NCI-H1930 (cell line): ENCODE results near the gene USP17L12.
"Not testable (repeated sequence)": the region's sequence is repeated elsewhere in the genome, so short reads cannot be mapped to it uniquely, and the experiment has no call there.

Source experiments
- DNase-seq, 2 experiments: peaks; one replicate each; lab custom pipeline; 2025; lab: John Stamatoyannopoulos, UW

Gene USP17L12, protein sequence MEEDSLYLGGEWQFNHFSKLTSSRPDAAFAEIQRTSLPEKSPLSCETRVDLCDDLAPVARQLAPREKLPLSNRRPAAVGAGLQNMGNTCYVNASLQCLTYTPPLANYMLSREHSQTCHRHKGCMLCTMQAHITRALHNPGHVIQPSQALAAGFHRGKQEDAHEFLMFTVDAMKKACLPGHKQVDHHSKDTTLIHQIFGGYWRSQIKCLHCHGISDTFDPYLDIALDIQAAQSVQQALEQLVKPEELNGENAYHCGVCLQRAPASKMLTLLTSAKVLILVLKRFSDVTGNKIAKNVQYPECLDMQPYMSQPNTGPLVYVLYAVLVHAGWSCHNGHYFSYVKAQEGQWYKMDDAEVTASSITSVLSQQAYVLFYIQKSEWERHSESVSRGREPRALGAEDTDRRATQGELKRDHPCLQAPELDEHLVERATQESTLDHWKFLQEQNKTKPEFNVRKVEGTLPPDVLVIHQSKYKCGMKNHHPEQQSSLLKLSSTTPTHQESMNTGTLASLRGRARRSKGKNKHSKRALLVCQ

DNA sequence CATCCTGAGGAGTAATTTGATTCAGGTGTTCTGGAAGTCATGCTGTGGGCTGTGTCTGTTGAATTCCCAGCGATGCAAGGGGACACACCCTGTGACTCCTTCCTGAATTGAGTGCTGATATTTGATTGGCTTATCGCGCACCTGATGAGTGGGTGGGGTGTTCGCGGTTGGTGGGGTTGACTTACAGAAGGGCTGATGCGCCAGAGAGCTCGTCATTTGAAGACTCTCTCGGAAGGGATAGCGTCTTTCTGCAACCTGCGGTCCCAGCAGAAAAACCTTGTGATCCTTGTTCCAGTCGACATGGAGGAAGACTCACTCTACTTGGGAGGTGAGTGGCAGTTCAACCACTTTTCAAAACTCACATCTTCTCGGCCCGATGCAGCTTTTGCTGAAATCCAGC, at the start of gene USP17L12:
Gene USP17L12, plus strand, starts transcription at position 301 of the 400 bp plus-strand sequence. Its CDS starts 0 bp downstream, at position 301.
- DNase-seq, result not testable (repeated sequence)

DNA sequence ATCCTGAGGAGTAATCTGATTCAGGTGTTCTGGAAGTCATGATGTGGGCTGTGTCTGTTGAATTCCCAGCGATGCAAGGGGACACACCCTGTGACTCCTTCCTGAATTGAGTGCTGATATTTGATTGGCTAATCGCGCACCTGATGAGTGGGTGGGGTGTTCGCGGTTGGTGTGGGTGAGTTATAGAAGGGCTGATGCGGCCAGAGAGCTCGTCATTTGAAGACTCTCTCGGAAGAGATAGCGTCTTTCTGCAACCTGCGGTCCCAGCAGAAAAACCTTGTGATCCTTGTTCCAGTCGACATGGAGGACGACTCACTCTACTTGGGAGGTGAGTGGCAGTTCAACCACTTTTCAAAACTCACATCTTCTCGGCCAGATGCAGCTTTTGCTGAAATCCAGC, 9.6 kb upstream of the USP17L12 start, which contains the start of gene USP17L10:
Gene USP17L10, plus strand, starts transcription at position 301 of the 400 bp plus-strand sequence. Its CDS starts 0 bp downstream, at position 301.
- not testable (repeated sequence) for DNase-seq

GRCh38 chr4:9214701-9215100, 5.3 kb upstream of the USP17L12 start:
- DNase-seq, result not testable (repeated sequence)

DNA sequence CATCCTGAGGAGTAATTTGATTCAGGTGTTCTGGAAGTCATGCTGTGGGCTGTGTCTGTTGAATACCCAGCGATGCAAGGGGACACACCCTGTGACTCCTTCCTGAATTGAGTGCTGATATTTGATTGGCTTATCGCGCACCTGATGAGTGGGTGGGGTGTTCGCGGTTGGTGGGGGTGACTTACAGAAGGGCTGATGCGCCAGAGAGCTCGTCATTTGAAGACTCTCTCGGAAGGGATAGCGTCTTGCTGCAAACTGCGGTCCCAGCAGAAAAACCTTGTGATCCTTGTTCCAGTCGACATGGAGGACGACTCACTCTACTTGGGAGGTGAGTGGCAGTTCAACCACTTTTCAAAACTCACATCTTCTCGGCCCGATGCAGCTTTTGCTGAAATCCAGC, 4.8 kb upstream of the USP17L12 start, which contains the start of gene USP17L11:
Gene USP17L11, plus strand, starts transcription at position 301 of the 400 bp plus-strand sequence. Its CDS starts 0 bp downstream, at position 301.
- DNase-seq, result not testable (repeated sequence)

- not testable (repeated sequence) for DNase-seq
Observed at GRCh38 chr4:9224596-9224995, 4.6 kb downstream of the USP17L12 start, which contains the start of gene USP17L13. Gene USP17L13 (plus strand): TSS chr4:9224896. CDS start chr4:9224896, 0 bp downstream.

DNA sequence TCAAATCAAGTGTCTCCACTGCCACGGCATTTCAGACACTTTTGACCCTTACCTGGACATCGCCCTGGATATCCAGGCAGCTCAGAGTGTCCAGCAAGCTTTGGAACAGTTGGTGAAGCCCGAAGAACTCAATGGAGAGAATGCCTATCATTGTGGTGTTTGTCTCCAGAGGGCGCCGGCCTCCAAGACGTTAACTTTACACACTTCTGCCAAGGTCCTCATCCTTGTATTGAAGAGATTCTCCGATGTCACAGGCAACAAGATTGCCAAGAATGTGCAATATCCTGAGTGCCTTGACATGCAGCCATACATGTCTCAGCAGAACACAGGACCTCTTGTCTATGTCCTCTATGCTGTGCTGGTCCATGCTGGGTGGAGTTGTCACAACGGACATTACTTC, 10.3 kb downstream of the USP17L12 start:
- not testable (repeated sequence) for DNase-seq

DNA sequence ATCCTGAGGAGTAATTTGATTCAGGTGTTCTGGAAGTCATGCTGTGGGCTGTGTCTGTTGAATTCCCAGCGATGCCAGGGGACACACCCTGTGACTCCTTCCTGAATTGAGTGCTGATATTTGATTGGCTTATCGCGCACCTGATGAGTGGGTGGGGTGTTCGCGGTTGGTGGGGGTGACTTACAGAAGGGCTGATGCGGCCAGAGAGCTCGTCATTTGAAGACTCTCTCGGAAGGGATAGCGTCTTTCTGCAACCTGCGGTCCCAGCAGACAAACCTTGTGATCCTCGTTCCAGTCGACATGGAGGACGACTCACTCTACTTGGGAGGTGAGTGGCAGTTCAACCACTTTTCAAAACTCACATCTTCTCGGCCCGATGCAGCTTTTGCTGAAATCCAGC, 14.1 kb downstream of the USP17L12 start, which contains the start of gene USP17L15:
Gene USP17L15, plus strand, starts transcription at position 301 of the 400 bp plus-strand sequence. Its CDS starts 0 bp downstream, at position 301.
- DNase-seq, result not testable (repeated sequence)

DNA sequence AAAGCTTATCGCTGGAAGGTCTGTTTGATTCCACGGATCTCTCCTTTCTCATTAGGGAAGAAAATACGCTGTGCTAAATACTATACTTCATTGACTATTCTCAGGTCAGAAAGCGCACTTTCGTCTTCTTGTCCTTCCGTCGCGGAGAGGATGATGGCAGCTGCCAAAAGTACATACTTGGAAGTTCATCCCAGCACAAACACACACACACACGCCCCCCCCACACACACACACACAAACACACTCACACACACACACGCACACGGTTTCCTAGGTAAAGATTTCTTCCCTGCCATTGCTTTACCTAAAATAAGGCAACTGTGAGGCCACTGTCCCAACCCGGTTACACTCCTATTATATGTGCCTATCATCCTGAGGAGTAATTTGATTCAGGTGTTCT, 18.5 kb downstream of the USP17L12 start:
- DNase-seq, result not testable (repeated sequence)

- DNase-seq, result not testable (repeated sequence)
Observed at GRCh38 chr4:9243579-9243978, 23.6 kb downstream of the USP17L12 start, which contains the start of gene USP17L17. Gene USP17L17 (plus strand): TSS chr4:9243879. CDS start chr4:9243879, 0 bp downstream.

DNA sequence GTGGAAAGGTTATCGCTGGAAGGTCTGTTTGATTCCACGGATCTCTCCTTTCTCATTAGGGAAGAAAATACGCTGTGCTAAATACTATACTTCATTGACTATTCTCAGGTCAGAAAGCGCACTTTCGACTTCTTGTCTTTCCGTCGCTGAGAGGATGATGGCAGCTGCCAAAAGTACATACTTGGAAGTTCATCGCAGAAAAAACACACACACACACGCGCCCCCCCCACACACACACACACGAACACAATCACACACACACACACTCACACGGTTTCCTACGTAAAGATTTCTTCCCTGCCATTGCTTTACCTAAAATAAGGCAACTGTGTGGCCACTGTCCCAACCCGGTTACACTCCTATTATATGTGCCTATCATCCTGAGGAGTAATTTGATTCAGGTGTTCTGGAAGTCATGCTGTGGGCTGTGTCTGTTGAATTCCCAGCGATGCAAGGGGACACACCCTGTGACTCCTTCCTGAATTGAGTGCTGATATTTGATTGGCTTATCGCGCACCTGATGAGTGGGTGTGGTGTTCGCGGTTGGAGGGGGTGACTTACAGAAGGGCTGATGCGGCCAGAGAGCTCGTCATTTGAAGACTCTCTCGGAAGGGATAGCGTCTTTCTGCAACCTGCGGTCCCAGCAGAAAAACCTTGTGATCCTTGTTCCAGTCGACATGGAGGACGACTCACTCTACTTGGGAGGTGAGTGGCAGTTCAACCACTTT, 28.2 kb downstream of the USP17L12 start, which contains the start of gene USP17L18:
Gene USP17L18, plus strand, starts transcription at position 678 of the 728 bp plus-strand sequence. Its CDS starts 0 bp downstream, at position 678.
- not testable (repeated sequence) for DNase-seq

DNA sequence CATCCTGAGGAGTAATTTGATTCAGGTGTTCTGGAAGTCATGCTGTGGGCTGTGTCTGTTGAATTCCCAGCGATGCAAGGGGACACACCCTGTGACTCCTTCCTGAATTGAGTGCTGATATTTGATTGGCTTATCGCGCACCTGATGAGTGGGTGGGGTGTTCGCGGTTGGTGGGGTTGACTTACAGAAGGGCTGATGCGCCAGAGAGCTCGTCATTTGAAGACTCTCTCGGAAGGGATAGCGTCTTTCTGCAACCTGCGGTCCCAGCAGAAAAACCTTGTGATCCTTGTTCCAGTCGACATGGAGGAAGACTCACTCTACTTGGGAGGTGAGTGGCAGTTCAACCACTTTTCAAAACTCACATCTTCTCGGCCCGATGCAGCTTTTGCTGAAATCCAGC, 33.1 kb downstream of the USP17L12 start, which contains the start of gene USP17L19:
Gene USP17L19, plus strand, starts transcription at position 301 of the 400 bp plus-strand sequence. Its CDS starts 0 bp downstream, at position 301.
- DNase-seq, result not testable (repeated sequence)

GRCh38 chr4:9257824-9258223, 37.9 kb downstream of the USP17L12 start, which contains the start of gene USP17L20:
Gene USP17L20 (plus strand): TSS chr4:9258124. CDS start chr4:9258124, 0 bp downstream.
- DNase-seq, result not testable (repeated sequence)

DNA sequence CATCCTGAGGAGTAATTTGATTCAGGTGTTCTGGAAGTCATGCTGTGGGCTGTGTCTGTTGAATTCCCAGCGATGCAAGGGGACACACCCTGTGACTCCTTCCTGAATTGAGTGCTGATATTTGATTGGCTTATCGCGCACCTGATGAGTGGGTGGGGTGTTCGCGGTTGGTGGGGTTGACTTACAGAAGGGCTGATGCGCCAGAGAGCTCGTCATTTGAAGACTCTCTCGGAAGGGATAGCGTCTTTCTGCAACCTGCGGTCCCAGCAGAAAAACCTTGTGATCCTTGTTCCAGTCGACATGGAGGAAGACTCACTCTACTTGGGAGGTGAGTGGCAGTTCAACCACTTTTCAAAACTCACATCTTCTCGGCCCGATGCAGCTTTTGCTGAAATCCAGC, 42.6 kb downstream of the USP17L12 start, which contains the start of gene USP17L21:
Gene USP17L21, plus strand, starts transcription at position 301 of the 400 bp plus-strand sequence. Its CDS starts 0 bp downstream, at position 301.
- DNase-seq, result not testable (repeated sequence)

- DNase-seq, result not testable (repeated sequence)
Observed at GRCh38 chr4:9267319-9267718, 47.4 kb downstream of the USP17L12 start, which contains the start of gene USP17L22. Gene USP17L22 (plus strand): TSS chr4:9267619. CDS start chr4:9267619, 0 bp downstream.
